GM18873 (cell line): Measurements from ENCODE around the gene KIR2DL1.
"Not testable (repeated sequence)": the region's sequence is repeated elsewhere in the genome, so short reads cannot be mapped to it uniquely, and the experiment has no call there.

Source experiments
- ATAC-seq: cut with Tn5 transposase; IDR thresholded peaks from one replicate; pipeline ENCODE4 v1.9.1; 2021; ENCODE audit warnings: mild to moderate bottlenecking, moderate library complexity, moderate number of reproducible peaks; ENCODE audit not compliant: unreplicated experiment, low FRiP score

KIR2DL1 gene

DNA sequence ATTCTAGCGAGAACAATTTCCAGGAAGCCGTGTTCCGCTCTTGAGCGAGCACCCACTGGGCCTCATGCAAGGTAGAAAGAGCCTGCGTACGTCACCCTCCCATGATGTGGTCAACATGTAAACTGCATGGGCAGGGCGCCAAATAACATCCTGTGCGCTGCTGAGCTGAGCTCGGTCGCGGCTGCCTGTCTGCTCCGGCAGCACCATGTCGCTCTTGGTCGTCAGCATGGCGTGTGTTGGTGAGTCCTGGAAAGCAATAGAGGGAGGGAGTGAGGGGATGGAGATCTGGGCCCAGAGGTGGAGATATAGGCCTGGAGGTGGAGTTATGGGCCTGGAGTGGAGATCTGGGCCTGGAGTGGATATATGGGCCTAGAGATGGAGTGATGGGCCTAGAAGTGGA lies at the start of gene KIR2DL1:
TSS of gene KIR2DL1 (plus strand) at position 148 of the 400 bp plus-strand sequence. CDS start at position 206, 58 bp downstream.
- ATAC-seq, result not testable (repeated sequence)

DNA sequence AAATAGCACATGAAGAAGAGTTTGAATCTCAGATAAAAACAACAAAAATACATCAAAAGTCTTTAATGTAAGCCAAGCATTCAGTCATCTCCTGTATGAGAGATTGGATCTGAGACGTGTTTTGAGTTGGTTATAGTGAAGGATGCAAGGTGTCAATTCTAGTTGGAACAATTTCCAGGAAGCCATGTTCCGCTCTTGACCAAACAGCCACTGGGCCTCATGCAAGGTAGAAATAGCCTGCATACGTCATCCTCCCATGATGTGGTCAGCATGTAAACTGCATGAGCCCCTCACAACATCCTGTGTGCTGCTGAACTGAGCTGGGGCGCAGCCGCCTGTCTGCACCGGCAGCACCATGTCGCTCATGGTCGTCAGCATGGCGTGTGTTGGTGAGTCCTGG lies 45.5 kb upstream of the KIR2DL1 start, which contains the start of gene KIR3DL3:
TSS of gene KIR3DL3 (plus strand) at position 301 of the 400 bp plus-strand sequence. CDS start at position 356, 55 bp downstream.
- no peak for ATAC-seq

DNA sequence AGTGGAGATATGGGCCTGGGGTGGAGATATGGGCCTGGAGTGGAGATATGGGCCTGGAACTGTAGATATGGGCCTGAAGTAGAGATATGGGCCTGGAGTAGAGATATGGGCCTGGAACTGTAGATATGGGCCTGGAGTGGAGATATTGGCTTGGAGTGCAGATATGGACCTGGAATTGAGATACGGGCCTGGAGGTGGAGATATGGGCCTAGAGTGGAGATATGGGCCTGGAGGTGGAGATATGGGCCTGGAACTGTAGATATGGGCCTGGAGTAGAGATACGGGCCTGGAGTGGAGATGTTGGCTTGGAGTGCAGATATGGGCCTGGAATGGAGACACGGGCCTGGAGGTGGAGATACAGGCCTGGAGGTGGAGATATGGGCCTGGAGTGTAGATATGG lies 44.9 kb upstream of the KIR2DL1 start:
- no peak for ATAC-seq

DNA sequence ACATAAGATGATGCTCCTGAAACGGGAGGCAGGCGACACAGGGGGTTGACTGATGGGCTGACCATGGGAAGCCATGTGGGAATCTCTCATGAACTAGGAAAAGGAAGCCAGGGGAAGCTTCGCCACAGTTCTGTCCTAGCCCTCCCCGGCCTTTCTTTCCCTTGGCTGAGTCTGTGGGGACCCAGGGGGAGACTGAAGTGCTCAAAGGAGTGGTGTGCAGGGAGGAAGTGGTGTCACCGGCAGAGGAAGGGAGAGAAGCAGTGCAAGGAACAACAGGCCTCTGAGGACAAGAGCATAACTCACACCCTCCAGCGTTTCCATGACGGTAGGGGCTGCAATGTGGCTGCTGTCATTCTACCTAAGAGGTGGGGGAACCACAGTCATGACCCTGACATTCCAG lies 44.3 kb upstream of the KIR2DL1 start:
- no peak for ATAC-seq

DNA sequence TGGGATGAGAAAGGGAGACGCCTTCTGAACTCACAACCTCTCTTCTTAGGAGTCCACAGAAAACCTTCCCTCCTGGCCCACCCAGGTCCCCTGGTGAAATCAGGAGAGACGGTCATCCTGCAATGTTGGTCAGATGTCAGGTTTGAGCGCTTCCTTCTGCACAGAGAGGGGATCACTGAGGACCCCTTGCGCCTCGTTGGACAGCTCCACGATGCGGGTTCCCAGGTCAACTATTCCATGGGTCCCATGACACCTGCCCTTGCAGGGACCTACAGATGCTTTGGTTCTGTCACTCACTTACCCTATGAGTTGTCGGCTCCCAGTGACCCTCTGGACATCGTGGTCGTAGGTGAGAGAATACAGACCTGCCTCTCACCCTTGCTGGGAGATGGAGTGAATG lies 42.0 kb upstream of the KIR2DL1 start:
- no peak for ATAC-seq

DNA sequence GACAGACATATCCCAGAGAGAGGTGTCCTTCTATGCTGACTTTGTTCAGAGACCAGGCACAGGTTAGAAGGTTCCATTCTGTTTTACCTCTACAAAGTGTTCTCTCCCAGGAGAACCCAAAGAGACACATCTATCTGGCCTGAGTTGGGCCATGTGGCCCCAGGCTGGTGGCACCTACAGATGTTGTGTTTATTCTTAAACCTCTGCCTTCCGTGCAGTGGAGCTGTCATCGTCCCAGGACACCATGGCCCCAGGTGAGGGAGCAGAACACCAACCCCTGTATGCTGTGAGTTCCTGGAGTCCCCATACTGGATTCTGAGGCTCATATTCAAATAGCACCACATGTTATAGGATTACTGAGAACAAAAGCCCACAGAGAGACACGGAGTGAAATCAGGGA lies 41.4 kb upstream of the KIR2DL1 start:
- ATAC-seq, result no peak

DNA sequence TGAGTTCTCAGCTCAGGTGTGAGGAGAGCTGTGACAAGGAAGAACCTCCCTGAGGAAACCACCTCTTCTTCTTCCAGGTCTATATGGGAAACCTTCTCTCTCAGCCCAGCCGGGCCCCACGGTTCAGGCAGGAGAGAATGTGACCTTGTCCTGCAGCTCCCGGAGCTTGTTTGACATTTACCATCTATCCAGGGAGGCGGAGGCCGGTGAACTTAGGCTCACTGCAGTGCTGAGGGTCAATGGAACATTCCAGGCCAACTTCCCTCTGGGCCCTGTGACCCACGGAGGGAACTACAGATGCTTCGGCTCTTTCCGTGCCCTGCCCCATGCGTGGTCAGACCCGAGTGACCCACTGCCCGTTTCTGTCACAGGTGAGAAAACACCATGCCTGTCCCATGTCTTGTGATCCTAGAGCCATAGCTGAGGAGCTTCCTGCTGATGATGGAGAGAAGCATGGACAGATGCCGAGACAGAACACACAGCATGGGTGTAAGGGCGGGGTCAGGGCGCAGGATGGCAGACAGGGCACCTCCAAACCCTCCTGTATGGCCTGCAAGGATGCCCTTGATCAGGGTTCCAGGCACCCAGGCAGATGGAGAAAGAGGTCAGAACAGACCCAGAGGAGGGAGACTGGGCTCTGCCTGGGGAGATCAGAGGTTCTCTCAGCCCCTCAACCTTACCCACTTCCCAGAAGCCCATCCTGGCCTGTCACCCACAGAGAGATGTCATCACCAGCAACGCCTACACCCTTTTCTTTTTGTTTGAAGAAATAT lies 40.0 kb upstream of the KIR2DL1 start:
- no peak for ATAC-seq

DNA sequence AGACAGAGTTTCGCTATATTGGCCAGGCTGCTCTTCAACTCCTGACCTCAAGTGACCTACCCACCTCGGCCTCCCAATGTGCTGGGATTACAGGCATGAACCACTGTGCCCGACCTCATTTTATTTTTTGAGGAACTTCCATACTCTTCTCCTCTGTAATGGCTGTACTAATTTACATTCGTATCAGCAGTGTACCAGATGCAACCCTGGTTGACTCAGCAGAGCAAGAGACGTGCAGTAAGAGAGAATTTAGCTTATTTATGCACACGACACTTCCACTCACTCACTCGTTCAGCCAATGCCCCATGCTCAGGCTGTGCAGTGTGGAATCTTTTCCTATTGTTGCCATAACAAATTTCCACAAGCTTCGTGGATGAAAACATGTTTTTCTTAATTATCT lies 38.4 kb upstream of the KIR2DL1 start:
- no peak for ATAC-seq

DNA sequence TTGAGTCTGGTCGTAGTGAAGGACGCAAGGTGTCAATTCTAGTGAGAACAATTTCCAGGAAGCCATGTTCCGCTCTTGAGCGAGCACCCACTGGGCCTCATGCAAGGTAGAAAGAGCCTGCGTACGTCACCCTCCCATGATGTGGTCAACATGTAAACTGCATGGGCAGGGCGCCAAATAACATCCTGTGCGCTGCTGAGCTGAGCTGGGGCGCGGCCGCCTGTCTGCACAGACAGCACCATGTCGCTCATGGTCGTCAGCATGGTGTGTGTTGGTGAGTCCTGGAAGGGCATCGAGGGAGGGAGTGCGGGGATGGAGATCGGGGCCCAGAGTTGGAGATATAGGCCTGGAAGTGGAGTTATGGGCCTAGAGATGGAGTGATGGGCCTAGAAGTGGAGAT lies 31.3 kb upstream of the KIR2DL1 start, which contains the start of gene KIR2DL3:
TSS of gene KIR2DL3 (plus strand) at position 208 of the 400 bp plus-strand sequence. CDS start at position 241, 33 bp downstream.
- not testable (repeated sequence) for ATAC-seq

DNA sequence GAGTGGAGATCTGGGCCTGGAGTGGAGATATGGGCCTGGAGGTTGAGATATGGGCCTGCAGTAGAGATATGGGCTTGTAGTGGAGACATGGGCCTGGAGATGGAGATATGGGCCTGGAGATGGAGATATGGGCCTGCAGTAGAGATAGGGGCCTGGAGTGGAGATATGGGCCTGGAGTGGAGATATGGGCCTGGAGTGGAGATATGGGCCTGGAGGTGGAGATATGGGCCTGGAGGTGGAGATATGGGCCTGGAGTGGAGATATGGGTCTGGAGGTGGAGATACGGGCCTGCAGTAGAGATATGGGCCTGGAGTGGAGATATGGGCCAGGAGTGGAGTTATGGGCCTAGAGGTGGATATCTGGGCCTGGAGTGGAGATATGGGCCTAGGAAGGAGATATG lies 30.9 kb upstream of the KIR2DL1 start:
- ATAC-seq, result no peak

DNA sequence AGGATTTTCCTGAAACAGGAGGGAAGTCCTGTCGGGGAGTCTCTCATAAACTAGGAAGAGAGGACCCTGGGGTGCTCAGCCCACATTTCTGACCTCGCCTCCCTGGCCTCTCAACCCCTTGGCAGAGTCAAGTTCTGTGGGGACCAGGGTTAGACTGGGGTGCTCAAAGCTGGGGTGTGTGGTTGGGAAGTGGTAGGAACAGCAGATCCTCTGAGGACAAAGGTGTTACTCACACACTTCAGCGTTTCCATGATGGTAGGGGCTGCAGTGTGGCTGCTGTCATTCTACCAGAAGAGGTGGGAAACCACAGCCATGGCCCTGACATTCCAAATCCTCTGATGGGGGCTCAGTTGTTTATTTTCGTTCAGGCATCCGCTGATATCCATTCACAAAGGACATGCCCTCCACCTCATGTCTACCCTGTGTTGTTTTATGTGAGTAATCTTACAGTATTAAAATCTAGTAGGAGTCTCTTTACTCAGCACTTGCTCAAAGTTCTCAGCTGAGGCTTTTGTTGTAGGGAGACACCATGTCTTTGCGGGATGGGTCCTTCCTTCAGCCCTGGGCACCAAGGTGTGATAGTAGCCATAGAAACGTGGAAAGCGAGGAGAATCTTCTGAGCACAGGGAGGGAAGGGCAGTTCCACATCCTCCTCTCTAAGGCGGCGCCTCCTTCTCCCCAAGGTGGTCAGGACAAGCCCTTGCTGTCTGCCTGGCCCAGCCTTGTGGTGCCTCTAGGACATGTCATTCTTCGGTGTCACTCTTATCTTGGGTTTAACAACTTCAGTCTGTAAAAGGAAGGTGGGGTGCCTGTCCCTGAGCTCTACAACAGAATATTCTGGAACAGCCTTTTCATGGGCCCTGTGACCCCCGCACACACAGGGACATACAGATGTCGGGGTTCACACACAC lies 29.8 kb upstream of the KIR2DL1 start:
- no peak for ATAC-seq

DNA sequence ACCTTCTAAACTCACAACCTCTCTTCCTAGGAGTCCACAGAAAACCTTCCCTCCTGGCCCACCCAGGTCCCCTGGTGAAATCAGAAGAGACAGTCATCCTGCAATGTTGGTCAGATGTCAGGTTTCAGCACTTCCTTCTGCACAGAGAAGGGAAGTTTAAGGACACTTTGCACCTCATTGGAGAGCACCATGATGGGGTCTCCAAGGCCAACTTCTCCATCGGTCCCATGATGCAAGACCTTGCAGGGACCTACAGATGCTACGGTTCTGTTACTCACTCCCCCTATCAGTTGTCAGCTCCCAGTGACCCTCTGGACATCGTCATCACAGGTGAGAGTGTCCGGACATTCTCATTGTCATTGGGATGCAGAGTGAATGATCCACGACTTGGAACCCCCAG lies 27.6 kb upstream of the KIR2DL1 start:
- ATAC-seq, result not testable (repeated sequence)

DNA sequence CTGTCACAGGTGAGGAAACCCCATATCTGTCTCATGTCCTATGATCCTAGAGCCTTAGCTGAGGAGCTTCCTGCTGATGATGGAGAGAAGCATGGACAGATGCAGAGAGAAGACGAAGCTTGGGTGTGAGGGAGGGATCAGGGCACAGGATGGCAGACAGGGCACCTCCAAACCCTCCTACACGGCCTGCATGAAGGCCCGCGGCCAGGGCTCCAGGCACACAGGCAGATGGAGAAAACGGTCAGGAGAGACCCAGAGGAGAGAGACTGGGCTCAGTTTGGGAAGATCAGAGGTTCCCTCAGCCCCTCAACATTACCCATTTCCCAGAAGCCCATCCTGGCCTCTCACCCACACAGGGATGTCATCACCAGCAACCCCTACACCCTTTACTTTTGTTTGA lies 25.5 kb upstream of the KIR2DL1 start:
- not testable (repeated sequence) for ATAC-seq

DNA sequence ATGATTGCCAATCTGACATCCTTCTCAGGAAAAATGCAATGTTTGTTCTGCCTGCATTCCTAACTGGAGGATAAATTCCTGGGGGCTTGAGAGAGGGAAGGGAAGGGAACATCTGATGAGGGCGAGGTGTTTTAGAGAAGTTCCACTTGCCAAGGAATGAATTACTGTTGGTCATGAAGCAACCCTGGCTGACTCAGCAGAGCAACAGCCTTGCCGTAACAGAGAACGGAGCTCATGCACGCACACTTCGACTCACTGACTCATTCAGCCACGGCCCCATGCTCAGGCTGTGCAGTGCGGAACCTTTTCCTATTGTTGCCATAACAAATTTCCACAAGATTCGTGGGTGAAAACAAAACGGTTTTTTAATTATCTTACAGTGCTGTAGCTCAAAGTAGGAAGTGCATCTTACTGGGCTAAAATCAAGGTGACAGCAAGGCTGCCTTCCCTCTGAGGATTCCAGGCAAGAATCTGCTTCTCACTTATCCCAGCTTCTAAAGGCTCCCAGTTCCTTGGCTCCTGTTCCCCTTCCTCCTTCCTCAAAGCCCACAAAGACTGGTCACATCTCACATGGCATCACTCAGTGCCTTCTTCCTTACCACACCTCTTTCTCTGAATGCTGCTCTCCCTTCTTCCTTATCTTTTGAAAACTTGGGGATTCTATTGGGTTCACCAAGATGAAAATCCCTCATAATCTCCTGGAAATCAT lies 21.8 kb upstream of the KIR2DL1 start:
- not testable (repeated sequence) for ATAC-seq

DNA sequence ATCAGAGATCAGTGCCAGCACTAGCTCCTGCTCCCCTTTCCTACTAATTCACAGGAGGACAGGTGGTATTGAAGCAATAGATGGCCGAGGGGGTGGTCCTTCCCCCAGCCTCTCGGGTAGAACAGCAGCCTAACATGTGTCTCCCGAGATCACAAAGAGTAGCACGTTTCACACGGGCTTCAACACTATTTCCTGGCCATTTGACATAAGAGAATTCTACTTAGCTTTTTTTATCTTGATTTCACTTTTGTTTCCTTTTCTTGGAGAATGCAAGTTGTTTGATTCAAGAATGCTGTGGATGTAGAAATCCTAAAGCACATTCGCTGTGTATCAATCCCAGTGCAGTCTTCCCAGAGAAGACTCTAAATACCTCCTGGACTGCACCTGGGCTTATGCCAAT lies 19.3 kb upstream of the KIR2DL1 start:
- not testable (repeated sequence) for ATAC-seq

DNA sequence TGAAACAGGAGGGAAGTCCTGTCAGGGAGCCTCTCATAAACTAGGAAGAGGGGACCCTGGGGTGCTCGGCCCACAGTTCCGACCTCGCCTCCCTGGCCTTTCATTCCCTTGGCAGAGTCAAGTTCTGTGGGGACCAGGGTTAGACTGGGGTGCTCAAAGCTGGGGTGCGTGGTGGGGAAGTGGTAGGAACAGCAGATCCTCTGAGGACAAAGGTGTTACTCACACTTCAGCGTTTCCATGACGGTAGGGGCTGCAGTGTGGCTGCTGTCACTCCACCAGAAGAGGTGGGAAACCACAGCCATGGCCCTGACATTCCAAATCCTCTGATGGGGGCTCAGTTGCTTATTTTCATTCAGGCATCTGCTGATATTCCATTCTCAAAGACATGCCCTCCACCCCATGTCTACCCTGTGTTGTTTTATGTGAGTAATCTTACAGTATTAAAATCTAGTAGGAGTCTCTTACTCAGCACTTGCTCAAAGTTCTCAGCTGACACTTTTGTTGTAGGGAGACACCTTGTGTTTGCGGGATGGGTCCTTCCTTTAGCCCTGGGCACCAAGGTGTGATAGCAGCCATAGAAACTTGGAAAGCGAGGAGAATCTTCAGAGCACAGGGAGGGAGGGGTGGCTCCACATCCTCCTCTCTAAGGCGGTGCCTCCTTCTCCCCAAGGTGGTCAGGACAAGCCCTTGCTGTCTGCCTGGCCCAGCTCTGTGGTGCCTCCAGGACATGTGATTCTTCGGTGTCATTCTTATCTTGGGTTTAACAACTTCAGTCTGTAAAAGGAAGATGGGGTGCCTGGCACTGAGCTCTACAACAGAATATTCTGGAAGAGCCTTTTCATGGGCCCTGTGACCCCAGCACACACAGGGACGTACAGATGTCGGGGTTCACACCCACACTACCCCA lies 13.1 kb upstream of the KIR2DL1 start:
- not testable (repeated sequence) for ATAC-seq

DNA sequence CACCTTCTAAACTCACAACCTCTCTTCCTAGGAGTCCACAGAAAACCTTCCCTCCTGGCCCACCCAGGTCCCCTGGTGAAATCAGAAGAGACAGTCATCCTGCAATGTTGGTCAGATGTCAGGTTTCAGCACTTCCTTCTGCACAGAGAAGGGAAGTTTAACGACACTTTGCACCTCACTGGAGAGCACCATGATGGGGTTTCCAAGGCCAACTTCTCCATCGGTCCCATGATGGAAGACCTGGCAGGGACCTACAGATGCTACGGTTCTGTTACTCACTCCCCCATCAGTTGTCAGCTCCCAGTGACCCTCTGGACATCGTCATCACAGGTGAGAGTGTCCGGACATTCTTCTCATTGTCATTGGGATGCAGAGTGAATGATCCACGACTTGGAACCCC lies 11.0 kb upstream of the KIR2DL1 start:
- ATAC-seq, result not testable (repeated sequence)

DNA sequence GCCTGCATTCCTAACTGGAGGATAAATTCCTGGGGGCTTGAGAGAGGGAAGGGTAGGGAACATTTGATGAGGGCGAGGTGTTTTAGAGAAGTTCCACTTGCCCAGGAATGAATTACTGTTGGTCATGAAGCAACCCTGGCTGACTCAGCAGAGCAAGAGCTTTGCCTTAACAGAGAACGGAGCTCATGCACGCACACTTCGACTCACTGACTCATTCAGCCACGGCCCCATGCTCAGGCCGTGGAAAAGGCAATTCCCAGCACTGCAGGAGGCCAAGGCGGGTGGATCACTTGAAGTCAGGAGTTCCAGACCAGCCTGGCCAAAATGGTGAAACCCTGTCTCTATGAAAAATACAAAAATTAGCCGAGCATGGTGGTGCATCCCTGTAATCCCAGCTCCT lies 5.4 kb upstream of the KIR2DL1 start:
- not testable (repeated sequence) for ATAC-seq

DNA sequence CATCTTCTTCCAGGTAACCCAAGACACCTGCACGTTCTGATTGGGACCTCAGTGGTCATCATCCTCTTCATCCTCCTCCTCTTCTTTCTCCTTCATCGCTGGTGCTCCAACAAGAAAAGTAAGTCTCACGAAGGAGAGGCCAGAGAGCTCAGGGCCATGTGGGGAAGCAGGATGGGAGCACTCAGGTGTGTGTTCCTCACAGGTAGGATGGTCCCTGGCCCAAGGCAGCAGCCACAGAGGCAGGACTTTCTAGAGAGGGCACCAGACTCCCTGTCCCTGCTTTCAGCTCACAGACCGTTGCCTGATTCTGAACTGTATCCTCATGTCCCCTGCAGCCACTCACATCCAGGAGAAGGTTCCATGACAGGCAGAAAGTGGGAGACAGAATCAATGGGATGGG lies 3.1 kb upstream of the KIR2DL1 start:
- ATAC-seq, result not testable (repeated sequence)
